Ovary (tissue), 3 donors: Measurements from ENCODE around the gene EBNA1BP2.

ENCODE experiments used
- CTCF ChIP-seq, 3 donors: fragments of 450-650 bp in 2 of 3; fragments of 200-600 bp in 1 of 3; IDR thresholded peaks; one replicate each; pipeline versions ENCODE4 v1.5.1 to v1.8.0; 2016 to 2022; ENCODE audit warnings: antibody characterized with exemption in 3 of 3, mild to moderate bottlenecking in 1 of 3
- POLR2A ChIP-seq: fragments of 450-650 bp; IDR thresholded peaks from one replicate; pipeline ENCODE4 v1.6.1; 2017; ENCODE audit warnings: antibody characterized with exemption, mild to moderate bottlenecking, moderate library complexity
- donor health status: DM: no; HTN: no; CAD: no.

GRCh38 chr1:43121256-43121900, 50.7 kb downstream of the EBNA1BP2 start:
- TF ChIP-seq POLR2A (no peak), CTCF (IDR thresholded peaks at IDR 0.05) (no peak)
